NCI-H510A treated with DMSO at 0.1 percent for 48 hours (cell line): ENCODE results near the gene CCDC85C.

Experiments used
- DNase-seq: peaks from one replicate; lab custom pipeline; 2025; lab: John Stamatoyannopoulos, UW

Gene CCDC85C

GRCh38 chr14:99589651-99590530 lies 14.1 kb downstream of the CCDC85C start:
- DNase-seq: no peak

DNA sequence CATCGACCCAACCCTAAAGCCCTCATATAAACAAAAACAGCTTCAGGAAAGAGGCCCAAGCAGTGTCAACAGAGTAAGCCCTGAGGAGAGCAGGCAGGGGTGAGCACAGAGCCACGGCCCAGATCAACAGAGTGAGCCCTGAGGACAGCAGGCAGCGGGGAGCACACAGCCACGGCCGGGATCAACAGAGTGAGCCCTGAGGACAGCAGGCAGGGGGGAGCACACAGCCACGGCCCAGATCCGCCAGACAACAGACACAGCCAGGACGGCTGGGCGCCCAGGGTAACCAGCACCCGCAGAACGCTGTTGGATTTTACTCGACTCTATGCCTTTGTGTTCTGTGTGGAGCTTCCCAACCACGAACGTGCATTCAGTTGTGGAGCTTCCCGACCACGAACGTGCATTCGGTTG lies 15.0 kb downstream of the CCDC85C start:
- DNase-seq: no peak

DNA sequence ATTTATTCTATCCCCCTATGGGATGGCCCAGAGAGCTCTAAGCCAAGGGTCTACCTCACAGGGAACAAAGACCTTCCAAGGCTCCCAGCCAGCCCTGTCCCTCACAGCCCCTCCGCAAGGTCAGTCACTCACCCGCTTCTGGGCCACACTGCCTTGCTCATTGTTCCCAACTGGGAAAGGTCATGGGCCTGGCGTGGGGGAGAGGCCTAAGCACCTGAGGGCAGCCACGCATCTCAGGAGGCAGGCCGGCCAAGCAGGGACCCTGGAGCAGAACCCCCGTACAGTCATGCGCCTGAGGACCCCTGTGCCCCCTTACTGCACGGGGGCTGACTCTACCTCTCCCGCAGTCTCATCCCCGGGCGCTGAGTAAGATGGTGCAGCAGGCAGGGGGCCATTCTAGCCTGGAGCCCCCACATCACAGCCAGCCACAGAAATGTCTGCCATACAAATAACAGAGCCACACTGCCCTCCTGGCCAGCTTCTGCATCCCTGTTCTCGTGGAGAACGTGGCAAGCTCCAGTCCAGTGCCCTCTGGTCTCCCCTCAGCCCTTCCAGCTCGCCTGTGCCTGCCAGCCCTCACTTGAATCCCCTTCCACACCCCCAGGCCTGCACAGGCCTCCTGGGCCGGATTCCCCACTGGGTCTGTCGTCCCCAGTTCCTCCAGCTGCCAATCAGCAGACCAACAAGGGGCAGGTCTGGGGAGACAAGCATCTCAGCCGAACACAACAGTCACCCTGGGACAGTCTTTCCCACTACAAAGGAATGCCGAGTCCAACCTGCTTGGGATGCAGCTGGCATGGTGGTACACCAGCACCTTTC lies 16.3 kb downstream of the CCDC85C start:
- no peak for DNase-seq

DNA sequence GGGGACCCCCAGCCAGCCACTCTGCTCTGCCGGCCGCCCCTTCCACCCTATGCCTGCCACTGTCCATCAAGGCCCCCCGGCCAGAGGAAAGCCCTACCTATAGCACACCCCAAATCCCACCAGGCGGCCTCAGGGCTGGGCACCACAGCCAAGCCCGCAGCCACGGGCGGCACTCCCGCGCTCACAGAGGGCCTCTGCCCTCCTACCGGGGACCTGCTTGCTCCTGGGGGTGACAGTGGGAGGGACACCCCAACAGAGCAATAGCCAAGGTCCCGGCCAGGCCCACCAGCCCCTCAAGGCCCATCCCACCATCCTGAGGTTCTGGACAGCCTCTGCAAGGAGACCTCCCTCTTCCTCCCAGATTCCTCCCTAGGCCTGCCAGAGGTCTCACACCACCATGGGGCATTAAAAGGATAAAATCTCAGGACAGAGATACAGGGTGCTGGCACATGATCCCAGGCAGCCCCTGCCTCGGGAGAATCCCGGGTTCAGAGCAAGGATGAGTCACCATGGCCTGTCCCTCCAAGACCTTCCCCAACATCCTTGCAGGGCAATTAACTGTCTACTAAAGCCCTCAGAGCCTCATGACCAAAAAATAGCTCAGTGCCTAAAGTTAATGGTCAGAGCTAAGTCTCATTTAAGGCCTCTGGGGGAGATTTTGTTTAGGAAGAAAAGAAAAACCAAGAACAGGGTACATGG lies 17.1 kb downstream of the CCDC85C start:
- DNase-seq: no peak

GRCh38 chr14:99586054-99586760 lies 17.8 kb downstream of the CCDC85C start:
- no peak for DNase-seq

DNA sequence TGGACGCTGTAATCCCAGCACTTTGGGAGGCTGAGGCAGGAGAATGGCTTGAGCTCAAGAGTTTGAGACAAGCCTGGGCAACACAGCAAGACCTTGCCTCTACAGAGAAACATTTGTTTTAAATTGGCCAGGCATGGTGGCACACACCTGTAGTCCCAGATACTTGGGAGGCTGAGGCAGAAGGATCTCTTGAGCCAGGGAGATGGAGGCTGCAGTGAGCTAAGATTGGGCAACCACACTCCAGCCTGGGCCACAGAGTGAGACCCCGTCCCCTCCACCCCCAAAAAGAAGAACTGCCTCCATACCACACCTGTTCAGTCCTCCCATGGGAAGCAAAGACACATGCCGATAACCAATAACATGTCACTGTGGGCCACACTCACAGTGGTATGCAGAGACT lies 19.2 kb downstream of the CCDC85C start:
- DNase-seq: no peak

- DNase-seq: no peak
Observed at GRCh38 chr14:99581938-99582337, 22.1 kb downstream of the CCDC85C start.

- DNase-seq: no peak
Observed at GRCh38 chr14:99581374-99581773, 22.6 kb downstream of the CCDC85C start.

DNA sequence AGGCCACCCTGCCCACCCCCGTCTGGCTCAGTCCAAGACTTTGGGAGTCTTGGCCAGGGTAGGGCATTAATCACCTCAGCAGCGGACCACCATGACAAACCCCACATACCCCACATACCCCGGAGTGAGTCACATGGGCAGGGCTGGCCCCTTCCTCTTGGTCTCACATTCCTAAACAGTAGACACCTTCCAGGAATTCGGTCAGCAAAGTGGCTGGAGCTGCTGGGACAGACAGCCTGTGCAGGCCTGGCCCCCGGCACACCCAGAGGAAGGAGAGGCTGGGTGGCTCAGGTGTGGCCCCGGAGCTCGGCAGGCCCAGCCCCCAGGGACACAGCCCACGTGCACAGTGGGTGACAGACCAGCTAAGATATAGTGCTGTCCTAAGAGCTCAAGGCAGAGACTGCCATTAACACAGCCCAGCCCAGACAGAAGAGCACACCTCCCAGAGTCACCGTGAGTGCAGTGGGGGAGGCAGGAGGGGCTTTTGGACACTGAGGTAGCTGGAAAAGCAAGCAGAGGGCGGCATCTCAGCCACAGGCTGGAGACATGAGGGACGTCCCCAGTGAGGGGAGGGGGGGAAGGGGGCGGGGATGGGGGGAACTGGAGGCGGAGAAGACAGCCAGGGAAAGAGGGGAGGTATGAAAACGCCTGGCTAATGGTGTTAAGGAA lies 24.0 kb downstream of the CCDC85C start:
- DNase-seq: peak; percentile 16

DNA sequence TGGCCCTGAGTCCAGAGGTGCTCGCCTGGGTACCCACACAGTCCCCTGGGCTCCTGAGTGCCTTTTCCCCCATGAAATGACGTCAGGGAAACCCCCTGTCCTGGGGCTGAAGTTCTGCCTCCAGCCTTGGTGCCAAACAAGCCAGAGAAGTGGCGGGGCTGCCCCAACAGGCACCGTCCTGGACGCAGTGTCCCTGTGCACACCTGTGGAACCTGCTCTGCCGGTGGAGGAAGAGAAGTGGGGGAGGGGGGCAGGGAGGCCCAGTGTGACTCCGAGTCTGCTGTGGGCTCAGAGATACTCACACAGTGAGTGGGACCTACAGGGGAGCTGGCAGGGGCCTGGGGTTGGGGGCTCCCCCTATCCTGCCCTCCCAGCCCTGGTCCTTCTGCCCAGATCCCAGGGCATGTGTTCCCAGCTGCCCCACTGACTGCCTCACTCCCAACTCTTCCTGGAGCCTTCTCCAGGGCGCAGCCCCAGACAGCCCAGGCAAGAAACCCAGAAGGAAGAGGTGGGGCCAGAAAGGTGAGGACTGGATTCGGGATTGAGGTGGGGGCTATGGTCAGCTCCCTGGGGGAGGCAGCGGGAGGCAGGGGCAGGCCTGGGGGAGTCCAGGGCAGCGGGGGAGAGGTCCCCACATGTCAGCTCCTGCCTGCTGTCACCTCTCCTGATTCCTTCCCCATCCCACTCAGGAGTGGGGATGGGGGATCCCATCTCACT lies 24.7 kb downstream of the CCDC85C start:
- peak; percentile 28 for DNase-seq

DNA sequence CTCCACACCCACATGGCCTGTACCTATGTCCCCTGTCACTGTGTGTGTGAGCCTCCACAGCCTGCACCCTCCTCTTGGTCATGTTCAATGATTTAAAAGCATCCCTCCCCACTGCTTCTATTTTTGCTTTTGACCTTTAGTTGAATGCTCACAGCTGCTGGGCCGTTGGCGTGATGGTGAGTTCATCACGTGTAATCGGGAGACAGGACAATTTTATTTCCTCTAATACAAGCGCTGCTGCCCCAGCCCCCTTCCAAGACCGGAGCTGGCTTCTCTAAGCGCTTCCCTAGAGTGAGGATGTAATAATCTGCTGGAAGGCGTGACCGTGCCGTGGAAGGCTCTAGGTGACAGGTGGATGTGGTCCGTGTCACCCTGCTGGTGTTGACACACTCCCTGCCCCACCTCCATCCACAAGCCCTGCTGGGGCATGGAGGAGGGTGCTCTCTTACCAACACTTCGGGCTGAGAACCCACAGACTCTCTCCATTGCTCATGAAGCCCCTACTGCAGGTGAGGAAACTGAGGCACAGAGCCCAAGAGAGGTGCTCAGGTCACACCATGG lies 25.4 kb downstream of the CCDC85C start:
- no peak for DNase-seq

DNA sequence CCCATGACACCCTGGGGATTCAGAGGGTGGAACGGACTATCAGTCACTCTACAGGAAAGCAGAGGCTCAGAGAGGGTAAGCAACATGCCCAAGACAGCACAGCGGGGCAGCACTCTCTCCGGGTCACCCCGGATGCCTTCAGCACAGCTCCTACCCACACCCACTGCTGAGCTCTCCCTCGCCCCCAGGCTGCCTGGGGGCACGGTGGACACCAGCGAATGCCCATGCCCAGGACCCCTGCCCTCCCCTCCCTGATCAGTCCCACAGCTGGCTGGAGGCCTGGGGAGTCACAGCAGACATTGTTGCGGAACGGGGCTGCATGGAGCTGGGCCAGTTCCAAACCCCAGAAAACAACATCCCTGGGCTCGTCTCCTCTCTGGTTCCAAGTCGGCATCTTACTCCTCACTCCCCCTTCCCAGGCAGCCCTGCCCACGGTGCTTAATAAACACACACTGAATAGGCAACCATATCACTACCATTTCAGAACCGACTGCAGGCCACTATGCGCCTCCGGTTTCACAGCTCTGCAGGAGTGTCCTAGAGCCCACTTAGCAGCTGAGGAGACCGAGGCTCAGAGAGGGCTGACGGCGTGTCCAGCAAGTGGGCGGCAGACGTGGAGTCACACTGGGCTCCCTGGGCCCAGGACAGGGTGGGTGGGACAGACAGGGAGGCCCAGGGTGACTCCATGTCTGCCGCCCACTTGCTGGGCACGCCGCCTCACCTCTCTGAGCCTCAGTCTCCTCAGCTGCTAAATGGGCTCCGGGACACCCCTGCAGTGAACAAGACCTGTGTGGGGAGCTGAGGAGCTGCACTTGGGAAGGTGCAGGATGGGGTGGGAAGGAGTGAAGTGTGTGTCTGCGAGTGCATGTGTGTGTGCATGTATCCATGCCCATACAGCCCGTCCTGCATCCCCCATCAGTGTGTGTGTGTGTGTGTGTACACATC lies 27.0 kb downstream of the CCDC85C start:
- DNase-seq: no peak

DNA sequence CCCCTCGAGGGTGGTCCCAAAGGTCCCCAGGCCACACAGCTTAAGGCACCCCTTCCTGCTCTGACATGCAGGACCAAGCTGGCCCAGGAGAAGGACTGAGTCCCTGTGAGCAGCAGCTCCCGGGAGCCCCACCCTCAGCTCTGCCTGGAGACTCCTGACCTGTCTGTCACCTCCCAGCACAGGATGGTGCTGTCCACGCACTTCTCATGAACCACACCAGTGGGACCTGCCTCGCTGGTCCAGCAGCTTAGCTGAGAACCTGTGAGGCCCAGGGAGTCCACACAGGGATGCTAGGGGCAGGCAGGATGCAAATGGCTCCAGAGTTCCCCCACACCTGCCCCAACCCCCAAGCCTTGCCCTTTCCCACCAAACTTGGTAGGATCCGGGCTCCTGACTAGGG lies 27.7 kb downstream of the CCDC85C start:
- DNase-seq: no peak

DNA sequence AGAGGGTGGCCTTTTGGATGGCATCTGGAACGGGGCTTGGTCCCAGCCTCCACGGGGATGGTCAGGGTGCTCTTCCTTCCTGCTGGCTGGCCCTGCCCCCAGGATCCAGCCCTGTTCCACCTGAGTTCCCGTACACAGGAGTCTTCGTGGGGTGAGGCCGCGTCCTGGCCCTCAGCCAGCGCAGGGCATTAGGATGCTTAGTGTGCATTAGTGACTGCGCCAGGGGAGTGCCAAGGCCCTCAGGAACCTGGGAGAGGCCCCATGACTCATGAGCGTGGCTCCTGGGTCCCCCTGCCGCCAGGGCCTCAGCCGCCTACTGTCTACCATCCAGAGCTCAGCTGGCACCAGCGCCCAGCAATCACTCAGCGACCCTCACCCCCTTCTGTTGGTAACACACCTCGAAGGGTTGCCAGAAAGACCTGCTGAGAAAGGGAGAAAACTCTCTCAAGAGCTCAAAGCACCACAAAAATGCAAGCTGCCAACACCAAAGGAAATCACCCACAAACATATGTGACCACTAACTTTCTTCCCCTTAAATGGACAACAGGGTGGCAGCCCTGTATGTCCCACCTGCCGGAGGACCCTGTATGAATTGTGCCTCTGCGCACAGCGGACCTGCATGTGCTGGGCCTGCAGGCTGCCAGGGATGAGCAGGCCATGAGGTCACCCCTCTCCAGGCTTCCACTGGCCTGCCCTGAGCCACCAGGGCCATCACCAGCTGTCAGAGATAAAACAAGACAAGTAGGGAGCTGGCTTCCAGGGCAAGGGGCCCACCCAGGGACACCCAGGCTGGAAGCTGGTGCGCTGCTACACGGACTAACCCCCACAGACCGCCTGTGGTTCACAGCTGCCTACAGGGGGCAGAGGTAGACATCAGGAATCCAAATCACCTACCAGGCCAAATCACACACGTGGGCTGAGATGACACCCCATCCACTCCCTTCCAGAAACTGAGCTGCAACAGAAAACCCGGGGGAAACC lies 28.7 kb downstream of the CCDC85C start:
- no peak for DNase-seq

DNA sequence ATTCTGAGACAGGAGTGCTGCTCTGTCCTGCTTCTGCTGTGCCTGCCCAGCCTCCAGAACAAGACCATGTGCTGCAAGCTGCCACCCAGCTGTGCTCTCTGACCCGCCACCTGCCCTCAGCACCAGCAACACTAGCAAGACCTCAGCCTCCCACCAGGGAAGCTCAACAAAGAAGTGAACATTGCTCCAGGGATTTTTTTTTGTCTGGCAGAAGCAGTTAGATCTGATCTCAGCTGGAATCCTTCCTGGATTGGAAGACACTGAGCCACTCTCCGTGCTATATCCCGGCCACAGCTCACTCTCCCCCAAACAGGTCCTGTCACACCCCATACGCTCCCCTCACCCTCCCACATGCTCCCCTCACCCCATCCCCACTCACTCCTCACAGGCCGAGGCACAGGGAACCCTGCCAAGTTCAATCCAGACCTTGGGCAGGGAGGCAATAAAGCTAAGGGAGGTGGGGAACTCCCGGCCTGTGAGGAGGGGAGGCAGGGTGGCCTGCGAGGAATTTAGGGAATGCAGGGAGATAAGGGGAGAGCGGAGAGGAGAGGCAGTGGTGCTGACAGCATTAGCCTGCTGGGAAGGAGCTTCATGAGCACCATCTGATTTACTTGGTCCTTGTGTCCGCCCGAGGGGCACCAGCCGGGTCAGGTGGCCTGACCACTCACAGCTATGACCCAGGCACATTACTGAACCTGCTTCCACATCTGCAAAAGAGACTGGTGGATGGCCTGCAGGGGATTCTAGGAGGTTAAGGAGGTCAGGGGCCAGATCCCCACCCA lies 29.7 kb downstream of the CCDC85C start:
- no peak for DNase-seq

DNA sequence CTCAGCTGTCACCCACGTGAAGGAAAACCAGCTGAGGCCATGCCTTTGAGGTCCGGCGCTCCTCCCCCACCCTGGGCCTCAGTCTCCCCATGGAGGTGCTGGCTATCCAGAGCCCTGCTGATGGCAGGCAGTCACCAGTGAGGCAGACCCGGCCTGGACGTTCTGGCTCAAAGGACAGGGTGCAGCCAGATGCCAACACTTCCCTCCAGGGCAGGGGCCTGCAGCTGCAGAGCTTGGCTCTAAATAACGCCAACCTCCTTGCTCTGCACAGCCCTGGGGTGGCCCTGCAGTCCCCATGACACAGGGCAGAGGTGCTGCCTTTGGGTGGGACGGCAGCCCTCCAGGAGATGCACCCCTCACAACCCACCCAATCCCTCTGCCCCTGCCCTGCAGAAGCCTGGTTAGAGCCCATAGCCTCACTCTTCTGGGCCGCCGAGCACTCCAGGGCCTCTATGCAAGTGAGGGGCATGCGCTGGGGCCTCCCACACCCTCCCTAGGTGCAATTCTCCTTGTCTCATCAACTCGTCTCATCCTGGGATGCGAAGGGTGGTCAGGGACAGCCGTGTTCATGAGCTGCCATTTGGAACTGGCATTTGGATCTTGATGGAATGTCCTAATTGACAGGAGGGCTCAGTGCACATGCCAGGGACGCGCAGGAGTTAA lies 30.4 kb downstream of the CCDC85C start:
- DNase-seq: no peak

- DNase-seq: no peak
Observed at GRCh38 chr14:99573000-99573330, 31.0 kb downstream of the CCDC85C start.
